Neural progenitor cell (in vitro differentiated cells): Measurements from ENCODE around the gene LIPT1. TPM values are rescaled to one million over a fixed set of nuclear protein-coding genes. Genes with fewer than 3 reads are reported as not detected.
"Not testable (repeated sequence)": the region's sequence is repeated elsewhere in the genome, so short reads cannot be mapped to it uniquely, and the experiment has no call there.

Source experiments
- DNase-seq: peaks from one replicate; pipeline ENCODE4 v3.0.0-alpha.2; 2016; ENCODE audit warnings: low spot score
- H2AFZ ChIP-seq: fragments of 200-600 bp; sonication (generic); replicated peaks from 2 replicates; pipeline ENCODE4 v1.6.1; 2016; ENCODE audit warnings: antibody characterized with exemption
- H3F3A ChIP-seq: fragments of 200-600 bp; sonication (generic); 2 replicates; pipeline ENCODE4 v1.6.1; 2016; ENCODE audit warnings: antibody characterized with exemption, low read depth
- H3K27ac ChIP-seq: fragments of 200-600 bp; sonication (generic); 2 replicates; pipeline ENCODE4 v1.5.1; 2016; ENCODE audit warnings: mild to moderate bottlenecking
- H3K27me3 ChIP-seq: fragments of 200-600 bp; sonication (generic); 2 replicates; pipeline ENCODE4 v1.6.1; 2016; ENCODE audit warnings: mild to moderate bottlenecking, moderate library complexity
- H3K36me3 ChIP-seq: fragments of 200-600 bp; sonication (generic); 2 replicates; pipeline ENCODE4 v1.5.1; 2016
- H3K4me1 ChIP-seq: fragments of 200-600 bp; sonication (generic); 2 replicates; pipeline ENCODE4 v1.6.1; 2016; ENCODE audit warnings: mixed run types
- H3K4me2 ChIP-seq: fragments of 200-600 bp; sonication (generic); 2 replicates; pipeline ENCODE4 v1.6.1; 2016
- H3K4me3 ChIP-seq: fragments of 200-600 bp; sonication (generic); 2 replicates; pipeline ENCODE4 v1.5.1; 2016
- H3K79me2 ChIP-seq: fragments of 200-600 bp; sonication (generic); 2 replicates; pipeline ENCODE4 v1.6.1; 2016; ENCODE audit warnings: low read depth
- H3K9ac ChIP-seq: fragments of 200-600 bp; sonication (generic); 2 replicates; pipeline ENCODE4 v1.6.1; 2016
- H3K9me3 ChIP-seq: fragments of 200-600 bp; sonication (generic); 2 replicates; pipeline ENCODE4 v1.5.1; 2016; ENCODE audit warnings: low read depth
- H4K20me1 ChIP-seq: fragments of 200-600 bp; sonication (generic); 2 replicates; pipeline ENCODE4 v1.6.1; 2016; ENCODE audit warnings: low read depth
- H3K27ac Mint-ChIP-seq: 3 replicates; pipeline ENCODE4 v1.8.0; 2021; ENCODE audit warnings: mixed read lengths
- H3K27me3 Mint-ChIP-seq: 2 replicates; pipeline ENCODE4 v1.8.0; 2022; ENCODE audit warnings: low read depth, mild to moderate bottlenecking, inconsistent platforms, moderate library complexity, mixed read lengths; ENCODE audit not compliant: insufficient read depth
- H3K36me3 Mint-ChIP-seq: 3 replicates; pipeline ENCODE4 v1.8.0; 2021; ENCODE audit warnings: mixed read lengths
- H3K4me1 Mint-ChIP-seq: 3 replicates; pipeline ENCODE4 v1.8.0; 2021; ENCODE audit warnings: mixed read lengths
- H3K4me3 Mint-ChIP-seq: 3 replicates; pipeline ENCODE4 v1.8.0; 2021; ENCODE audit warnings: mild to moderate bottlenecking, moderate library complexity, mixed read lengths
- H3K9me3 Mint-ChIP-seq: 3 replicates; pipeline ENCODE4 v1.8.0; 2020; ENCODE audit warnings: mixed read lengths
- CTCF ChIP-seq: fragments of 200-600 bp; sonication (generic); IDR thresholded peaks from 2 replicates; pipeline ENCODE4 v1.5.1; 2017; ENCODE audit warnings: antibody characterized with exemption, mild to moderate bottlenecking
- EZH2 ChIP-seq: fragments of 200-600 bp; sonication (generic); IDR thresholded peaks from 2 replicates; pipeline ENCODE4 v1.6.1; 2017; ENCODE audit warnings: antibody characterized with exemption, mild to moderate bottlenecking, moderate library complexity
- EZH2phosphoT487 ChIP-seq: fragments of 200-600 bp; sonication (generic); IDR thresholded peaks from 2 replicates; pipeline ENCODE4 v1.6.1; 2017; ENCODE audit warnings: antibody characterized with exemption
- total RNA-seq: library from RNA; depleted of rRNA; stranded (reverse); fragments of >200 nt; gene quantifications from 2 replicates; pipeline ENCODE4 v1.2.3, GENCODE V29; 2015; ENCODE audit warnings: low replicate concordance

LIPT1 gene
- total RNA-seq, 1 donor from 2014 or later = 9.6 TPM

- H4K20me1 ChIP-seq = peaks cover 10% of the 10 kb centered on the region
- H3K27me3 ChIP-seq = no peaks in the 10 kb centered on the region
- no peak overlapping the region for H3K27ac ChIP-seq
- Mint-ChIP-seq H3K36me3 (peaks cover 4% of the 10 kb centered on the region), H3K4me1 (peaks cover 18% of the 10 kb centered on the region), H3K27ac (no peak overlapping the region), H3K27me3 (no peaks in the 10 kb centered on the region), H3K4me3 (no peak overlapping the region), H3K9me3 (no peaks in the 10 kb centered on the region)
- peaks cover 12% of the 10 kb centered on the region for H3F3A ChIP-seq
- no peaks in the 10 kb centered on the region for H3K9me3 ChIP-seq
- H3K4me1 ChIP-seq = peaks cover 15% of the 10 kb centered on the region
- no peak for DNase-seq
- TF ChIP-seq EZH2 (no peak), EZH2phosphoT487 (no peak), CTCF (no peak)
- no peak overlapping the region for H3K4me3 ChIP-seq
- H3K79me2 ChIP-seq = peaks cover 95% of the 10 kb centered on the region
- H2AFZ ChIP-seq = no peak overlapping the region
- H3K9ac ChIP-seq = no peak overlapping the region
- H3K36me3 ChIP-seq = no peaks in the 10 kb centered on the region
- H3K4me2 ChIP-seq = no peak overlapping the region
Measured at GRCh38 chr2:99184811-99185210, 30.0 kb downstream of the LIPT1 start.

GRCh38 chr2:99187011-99187410 lies 32.2 kb downstream of the LIPT1 start:
- H3K4me2 ChIP-seq = no peak overlapping the region
- H2AFZ ChIP-seq = no peak overlapping the region
- no peak overlapping the region for H3K4me3 ChIP-seq
- Mint-ChIP-seq H3K4me1 (peaks cover 8% of the 10 kb centered on the region), H3K36me3 (peaks cover 17% of the 10 kb centered on the region), H3K27me3 (no peaks in the 10 kb centered on the region), H3K27ac (no peak overlapping the region), H3K4me3 (no peak overlapping the region), H3K9me3 (no peaks in the 10 kb centered on the region)
- H3K9me3 ChIP-seq = no peaks in the 10 kb centered on the region
- TF ChIP-seq EZH2 = no peak
- no peak for DNase-seq
- H3K27me3 ChIP-seq = no peaks in the 10 kb centered on the region
- H3K4me1 ChIP-seq = peaks cover 8% of the 10 kb centered on the region
- peaks cover 87% of the 10 kb centered on the region for H3K79me2 ChIP-seq
- H3K9ac ChIP-seq = no peak overlapping the region
- H3K36me3 ChIP-seq = peaks cover 2% of the 10 kb centered on the region
- H3K27ac ChIP-seq = no peak overlapping the region
- peaks cover 10% of the 10 kb centered on the region for H4K20me1 ChIP-seq
- no peaks in the 10 kb centered on the region for H3F3A ChIP-seq

- no peaks in the 10 kb centered on the region for H3F3A ChIP-seq
- no peaks in the 10 kb centered on the region for H3K9me3 ChIP-seq
- no peak overlapping the region for H3K4me3 ChIP-seq
- H4K20me1 ChIP-seq = peaks cover 10% of the 10 kb centered on the region
- H3K79me2 ChIP-seq = peaks cover 74% of the 10 kb centered on the region
- no peak for DNase-seq
- no peak overlapping the region for H3K9ac ChIP-seq
- no peak overlapping the region for H3K27ac ChIP-seq
- Mint-ChIP-seq H3K27ac (no peak overlapping the region), H3K9me3 (no peaks in the 10 kb centered on the region), H3K27me3 (no peaks in the 10 kb centered on the region), H3K4me3 (no peak overlapping the region), H3K4me1 (peaks cover 3% of the 10 kb centered on the region), H3K36me3 (peaks cover 25% of the 10 kb centered on the region)
- H3K4me2 ChIP-seq = no peak overlapping the region
- no peaks in the 10 kb centered on the region for H3K4me1 ChIP-seq
- no peak overlapping the region for H2AFZ ChIP-seq
- peaks cover 9% of the 10 kb centered on the region for H3K36me3 ChIP-seq
- TF ChIP-seq EZH2 = no peak
- no peaks in the 10 kb centered on the region for H3K27me3 ChIP-seq
Measured at GRCh38 chr2:99188357-99188756, 33.6 kb downstream of the LIPT1 start.

GRCh38 chr2:99190548-99190947 lies 35.8 kb downstream of the LIPT1 start:
- Histone ChIP-seq H3K27ac (no peak overlapping the region), H4K20me1 (peaks cover 10% of the 10 kb centered on the region), H3K79me2 (peaks cover 61% of the 10 kb centered on the region), H3K4me3 (no peak overlapping the region), H3K36me3 (peaks cover 18% of the 10 kb centered on the region), H2AFZ (no peak overlapping the region), H3K9me3 (no peaks in the 10 kb centered on the region), H3K9ac (no peak overlapping the region), H3K27me3 (no peaks in the 10 kb centered on the region), H3K4me1 (no peaks in the 10 kb centered on the region), H3K4me2 (no peak overlapping the region), H3F3A (no peaks in the 10 kb centered on the region)
- Mint-ChIP-seq H3K36me3 (peaks cover 28% of the 10 kb centered on the region), H3K4me3 (no peak overlapping the region), H3K27me3 (no peaks in the 10 kb centered on the region), H3K27ac (no peak overlapping the region), H3K4me1 (no peaks in the 10 kb centered on the region), H3K9me3 (no peaks in the 10 kb centered on the region)
- TF ChIP-seq EZH2phosphoT487 (no peak), CTCF (peak; percentile 24), EZH2 (no peak)
- DNase-seq = no peak

GRCh38 chr2:99192364-99192763 lies 37.6 kb downstream of the LIPT1 start:
- not testable (repeated sequence) for H4K20me1 ChIP-seq, H3K4me3 Mint-ChIP-seq, H3K4me1 Mint-ChIP-seq, DNase-seq, H3F3A ChIP-seq, H3K4me2 ChIP-seq, H3K4me1 ChIP-seq, H3K9ac ChIP-seq, H3K4me3 ChIP-seq, H3K27me3 ChIP-seq, H2AFZ ChIP-seq, H3K9me3 ChIP-seq, H3K27ac Mint-ChIP-seq, H3K27ac ChIP-seq, H3K27me3 Mint-ChIP-seq, H3K9me3 Mint-ChIP-seq
- H3K79me2 ChIP-seq = peaks cover 43% of the 10 kb centered on the region
- H3K36me3 Mint-ChIP-seq = peaks cover 34% of the 10 kb centered on the region
- peaks cover 19% of the 10 kb centered on the region for H3K36me3 ChIP-seq
